Chondrocyte (in vitro differentiated cells): Measurements from ENCODE around the gene NFIL3. TPM values are rescaled to one million over a fixed set of nuclear protein-coding genes. Genes with fewer than 3 reads are reported as not detected.
A peak's percentile ranks its signal among the peaks of the same experiment; 100 is the strongest.

Experiments
- DNase-seq: peaks from one replicate; pipeline ENCODE4 v3.0.0; 2021; ENCODE audit warnings: mixed read lengths, low spot score
- H3K27ac Mint-ChIP-seq: one replicate; pipeline ENCODE4 v1.8.0; 2021; ENCODE audit warnings: mild to moderate bottlenecking, moderate library complexity, mixed read lengths; ENCODE audit not compliant: unreplicated experiment
- H3K27me3 Mint-ChIP-seq: 2 replicates; pipeline ENCODE4 v1.8.0; 2021; ENCODE audit warnings: low read depth, mixed read lengths
- H3K36me3 Mint-ChIP-seq: 2 replicates; pipeline ENCODE4 v1.8.0; 2021; ENCODE audit warnings: low read depth, mixed read lengths
- H3K4me1 Mint-ChIP-seq: 2 replicates; pipeline ENCODE4 v1.8.0; 2021; ENCODE audit warnings: low read depth, mild to moderate bottlenecking, mixed read lengths
- H3K4me3 Mint-ChIP-seq: one replicate; pipeline ENCODE4 v1.8.0; 2021; ENCODE audit warnings: mild to moderate bottlenecking, moderate library complexity, mixed read lengths; ENCODE audit not compliant: unreplicated experiment
- H3K9me3 Mint-ChIP-seq: 2 replicates; pipeline ENCODE4 v1.8.0; 2021; ENCODE audit warnings: low read depth, mixed read lengths
- CTCF ChIP-seq: fragments of 200-600 bp; sonication (generic); IDR thresholded peaks from 2 replicates; pipeline ENCODE4 v1.5.0; 2021; ENCODE audit warnings: antibody characterized with exemption, mild to moderate bottlenecking, moderate library complexity
- total RNA-seq: library from RNA; stranded (reverse); gene quantifications from 3 replicates; pipeline ENCODE4 v1.2.1, GENCODE V29; 2021

The NFIL3 gene
- total RNA-seq, 1 donor from 2014 or later = 43.2 TPM

- no peaks in the 10 kb centered on the region for H3K36me3 Mint-ChIP-seq
- H3K4me3 Mint-ChIP-seq = no peak overlapping the region
- no peaks in the 10 kb centered on the region for H3K27me3 Mint-ChIP-seq
- TF ChIP-seq CTCF = no peak
- peaks cover 75% of the 10 kb centered on the region for H3K4me1 Mint-ChIP-seq
- DNase-seq = no peak
- no peaks in the 10 kb centered on the region for H3K9me3 Mint-ChIP-seq
- peak overlapping the region; percentile 99 for H3K27ac Mint-ChIP-seq
These were observed 5.4 kb downstream of the NFIL3 start for GRCh38 chr9:91418215-91418610.

- Mint-ChIP-seq H3K4me3 (no peak overlapping the region), H3K4me1 (peaks cover 79% of the 10 kb centered on the region), H3K36me3 (no peaks in the 10 kb centered on the region), H3K27me3 (no peaks in the 10 kb centered on the region), H3K27ac (peak overlapping the region; percentile 99), H3K9me3 (no peaks in the 10 kb centered on the region)
- DNase-seq = no peak
- TF ChIP-seq CTCF = no peak
These were observed 5.9 kb downstream of the NFIL3 start for GRCh38 chr9:91417602-91418214.

- no peak for DNase-seq
- no peaks in the 10 kb centered on the region for H3K27me3 Mint-ChIP-seq
- H3K9me3 Mint-ChIP-seq = no peaks in the 10 kb centered on the region
- TF ChIP-seq CTCF = no peak
- H3K36me3 Mint-ChIP-seq = no peaks in the 10 kb centered on the region
- H3K4me1 Mint-ChIP-seq = peaks cover 77% of the 10 kb centered on the region
- H3K27ac Mint-ChIP-seq = peak overlapping the region; percentile 99
- H3K4me3 Mint-ChIP-seq = no peak overlapping the region
These were observed 7.4 kb downstream of the NFIL3 start for GRCh38 chr9:91416096-91416712.

DNA sequence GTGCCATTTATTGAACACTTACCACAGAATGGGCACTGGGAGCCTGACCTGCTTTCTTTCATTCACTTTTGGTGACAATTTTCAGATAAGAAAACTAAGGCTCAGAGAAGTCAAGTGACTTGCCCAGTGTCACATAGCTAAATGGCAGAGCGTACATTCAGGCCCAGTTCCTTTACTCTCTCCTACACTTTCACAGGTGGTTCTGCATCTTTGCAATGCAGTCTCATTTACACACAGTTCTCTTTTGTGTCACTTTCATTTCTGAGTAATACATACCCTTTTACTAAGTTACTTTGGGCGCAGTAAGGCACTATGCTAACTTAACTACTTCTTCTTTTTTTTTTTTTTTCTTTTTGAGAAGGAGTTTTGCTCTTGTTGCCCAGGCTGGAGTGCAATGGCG is 8.3 kb downstream of the NFIL3 start:
- Mint-ChIP-seq H3K4me3 (no peak overlapping the region), H3K27ac (peak overlapping the region; percentile 49), H3K36me3 (peaks cover 6% of the 10 kb centered on the region), H3K9me3 (no peaks in the 10 kb centered on the region), H3K4me1 (peaks cover 79% of the 10 kb centered on the region), H3K27me3 (no peaks in the 10 kb centered on the region)
- no peak for TF ChIP-seq CTCF
- no peak for DNase-seq

GRCh38 chr9:91412941-91413340 is 10.7 kb downstream of the NFIL3 start:
- H3K27me3 Mint-ChIP-seq = no peaks in the 10 kb centered on the region
- H3K4me1 Mint-ChIP-seq = peaks cover 56% of the 10 kb centered on the region
- peaks cover 18% of the 10 kb centered on the region for H3K36me3 Mint-ChIP-seq
- H3K27ac Mint-ChIP-seq = no peak overlapping the region
- DNase-seq = no peak
- no peak overlapping the region for H3K4me3 Mint-ChIP-seq
- no peak for TF ChIP-seq CTCF
- H3K9me3 Mint-ChIP-seq = no peaks in the 10 kb centered on the region
